Keratinocyte (primary cell): ENCODE measurements around the gene GSAP. TPM values are rescaled to one million over a fixed set of nuclear protein-coding genes. Genes with fewer than 3 reads are reported as not detected.

Experiments
- DNase-seq: peaks from one replicate; pipeline ENCODE4 v3.0.0-alpha.2; 2011; ENCODE audit warnings: low read depth, missing footprints, low spot score
- FAIRE-seq: peaks from 2 replicates; lab custom pipeline; 2011; peaks lifted over from hg19 to GRCh38; lab: Jason Lieb, UNC
- H2AFZ ChIP-seq: 2 replicates; pipeline ENCODE4 v1.6.0; 2012; ENCODE audit warnings: low read length, control low read depth, inconsistent platforms; ENCODE audit not compliant: control insufficient read depth
- H3K27ac ChIP-seq: 2 replicates; pipeline ENCODE4 v1.5.1; 2011; ENCODE audit warnings: low read length; ENCODE audit not compliant: control insufficient read depth, insufficient read depth
- H3K27me3 ChIP-seq: 3 replicates; pipeline ENCODE4 v1.6.0; 2011; ENCODE audit warnings: low read length; ENCODE audit not compliant: control insufficient read depth, insufficient read depth; ENCODE audit errors: extremely low read depth
- H3K36me3 ChIP-seq, 2 experiments: 2 replicates in 1 of 2; 3 replicates in 1 of 2; pipeline ENCODE4 v1.5.1; 2011; ENCODE audit warnings: low read length in 2 of 2, mild to moderate bottlenecking in 1 of 2; ENCODE audit not compliant: control insufficient read depth in 2 of 2, insufficient read depth in 2 of 2; ENCODE audit errors: extremely low read depth in 1 of 2
- H3K4me1 ChIP-seq: 3 replicates; pipeline ENCODE4 v1.5.1; 2011; ENCODE audit warnings: low read length; ENCODE audit not compliant: control insufficient read depth, insufficient read depth; ENCODE audit errors: extremely low read depth
- H3K4me2 ChIP-seq: 3 replicates; pipeline ENCODE4 v1.6.0; 2011; ENCODE audit warnings: low read depth, low read length; ENCODE audit not compliant: control insufficient read depth, insufficient read depth; ENCODE audit errors: extremely low read depth
- H3K4me3 ChIP-seq, 3 experiments: fragments of 200-600 bp in 1 of 3; sonication (generic) in 1 of 3; 2 replicates in 2 of 3; 3 replicates in 1 of 3; pipeline ENCODE4 v1.5.1; 2011 to 2016; ENCODE audit warnings: low read length in 3 of 3, mild to moderate bottlenecking in 3 of 3, control low read depth in 2 of 3, inconsistent platforms in 1 of 3, low read depth in 1 of 3, mixed read lengths in 1 of 3, mixed run types in 1 of 3, moderate library complexity in 1 of 3; ENCODE audit not compliant: control insufficient read depth in 2 of 3, insufficient read depth in 2 of 3; ENCODE audit errors: extremely low read depth in 1 of 3
- H3K79me2 ChIP-seq: 2 replicates; pipeline ENCODE4 v1.6.0; 2012; ENCODE audit warnings: low read length; ENCODE audit not compliant: control insufficient read depth, insufficient read depth
- H3K9ac ChIP-seq: 3 replicates; pipeline ENCODE4 v1.6.0; 2011; ENCODE audit warnings: low read length; ENCODE audit not compliant: control insufficient read depth, insufficient read depth; ENCODE audit errors: extremely low read depth
- H3K9me1 ChIP-seq: 3 replicates; pipeline ENCODE4 v1.6.0; 2011; ENCODE audit warnings: low read length; ENCODE audit not compliant: control insufficient read depth, insufficient read depth; ENCODE audit errors: extremely low read depth
- H3K9me3 ChIP-seq: 2 replicates; pipeline ENCODE4 v1.5.1; 2012; ENCODE audit warnings: low read depth, low read length; ENCODE audit not compliant: control insufficient read depth
- H4K20me1 ChIP-seq: 3 replicates; pipeline ENCODE4 v1.6.0; 2011; ENCODE audit warnings: low read length; ENCODE audit not compliant: control insufficient read depth, insufficient read depth; ENCODE audit errors: extremely low read depth
- CTCF ChIP-seq, 3 experiments: IDR thresholded peaks in 1 of 3; conservative IDR thresholded peaks in 1 of 3; optimal IDR thresholded peaks in 1 of 3; 2 replicates in 2 of 3; 3 replicates in 1 of 3; pipeline versions ENCODE3 to v1.5.1; 2011; ENCODE audit warnings: low read length in 3 of 3, mild to moderate bottlenecking in 3 of 3, moderate library complexity in 2 of 3, control low read depth in 1 of 3, inconsistent platforms in 1 of 3; ENCODE audit not compliant: insufficient read depth in 2 of 3; ENCODE audit errors: extremely low read depth in 1 of 3
- EZH2 ChIP-seq: IDR thresholded peaks from one replicate; pipeline ENCODE4 v1.6.1; 2012; ENCODE audit warnings: inconsistent platforms, mild to moderate bottlenecking, low read length, moderate library complexity
- dilution Hi-C: fragments of 300-500 bp; cut with MboI; formaldehyde crosslinking; loops from one replicate; pipeline ENCODE4 v1.7.0; 2020; ENCODE audit warnings: low sequenced_read_pairs; ENCODE audit not compliant: extremely low pct_ligation_motif_present
- polyA plus RNA-seq, 5 experiments: library from polyadenylated mRNA; depleted of rRNA in 3 of 5; stranded (reverse) in 3 of 5; stranded (forward) in 1 of 5; unstranded in 1 of 5; fragments of >200 nt; gene quantifications; 1 replicate in 1 of 5; 2 replicates in 3 of 5; 3 replicates in 1 of 5; pipeline versions ENCODE4 v1.2.1 to v1.2.3, GENCODE V29; 2011 to 2012; ENCODE audit warnings: missing spikeins in 2 of 5, low read depth in 1 of 5, low replicate concordance in 1 of 5

Gene GSAP
- polyA plus RNA-seq, 1 donor (not counting 4 experiments of a cell fraction or from before 2014, with no cell fraction given): 5.4 TPM

GRCh38 chr7:77353911-77354310 lies 62.2 kb downstream of the GSAP start:
- DNase-seq: no peak
- TF ChIP-seq EZH2 (no peak), CTCF (optimal IDR thresholded peaks at IDR 0.05 in 1 of 3, IDR thresholded peaks at IDR 0.05 in 1 of 3, conservative IDR thresholded peaks at IDR 0.05 in 1 of 3; ENCODE audit: extremely low read depth in 1 of 3, insufficient read depth in 2 of 3, low read length in 3 of 3) (no peak)
- Histone ChIP-seq H3K27me3 (no peaks in the 10 kb centered on the region), H3K4me2 (no peak overlapping the region), H3K36me3 (no peaks in the 10 kb centered on the region), H3K9me1 (no peaks in the 10 kb centered on the region), H3K9ac (no peak overlapping the region), H4K20me1 (no peaks in the 10 kb centered on the region), H3K4me3 (no peak overlapping the region), H2AFZ (no peak overlapping the region), H3K27ac (no peak overlapping the region), H3K4me1 (peaks cover 7% of the 10 kb centered on the region), H3K79me2 (no peaks in the 10 kb centered on the region), H3K9me3 (no peaks in the 10 kb centered on the region)
- dilution Hi-C loops: no loop called here
- FAIRE-seq: no peak

DNA sequence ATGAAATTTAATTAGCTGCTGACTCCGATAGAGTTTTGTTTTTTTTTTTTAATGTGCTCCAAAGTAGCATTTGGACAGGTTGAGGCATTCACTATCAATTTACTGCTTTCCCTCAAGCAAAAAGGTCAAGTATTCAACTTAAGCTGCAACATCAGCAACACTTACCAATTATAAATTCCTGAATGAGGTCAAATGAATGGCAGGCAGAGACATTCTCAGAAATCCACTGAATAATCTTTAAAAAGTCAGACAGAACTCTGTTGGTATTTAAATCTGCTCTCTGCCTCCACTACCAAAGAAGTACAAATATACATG lies 62.8 kb downstream of the GSAP start:
- no peak overlapping the region for H3K4me2 ChIP-seq
- no peaks in the 10 kb centered on the region for H3K79me2 ChIP-seq
- no peaks in the 10 kb centered on the region for H3K9me1 ChIP-seq
- no peak for FAIRE-seq
- no peaks in the 10 kb centered on the region for H3K36me3 ChIP-seq
- no peaks in the 10 kb centered on the region for H4K20me1 ChIP-seq
- TF ChIP-seq CTCF (optimal IDR thresholded peaks at IDR 0.05 in 1 of 3, IDR thresholded peaks at IDR 0.05 in 1 of 3, conservative IDR thresholded peaks at IDR 0.05 in 1 of 3; ENCODE audit: extremely low read depth in 1 of 3, insufficient read depth in 2 of 3, low read length in 3 of 3) (no peak), EZH2 (no peak)
- peaks cover 7% of the 10 kb centered on the region for H3K4me1 ChIP-seq
- dilution Hi-C loops: no loop called here
- DNase-seq: no peak
- no peak overlapping the region for H3K4me3 ChIP-seq
- no peak overlapping the region for H2AFZ ChIP-seq
- no peaks in the 10 kb centered on the region for H3K27me3 ChIP-seq
- no peak overlapping the region for H3K9ac ChIP-seq
- no peaks in the 10 kb centered on the region for H3K9me3 ChIP-seq
- H3K27ac ChIP-seq: no peak overlapping the region
